ENCODE data around the gene LIME1. TPM values are rescaled to one million over a fixed set of nuclear protein-coding genes. Genes with fewer than 3 reads are reported as not detected.
A peak's percentile ranks its signal among the peaks of the same experiment; 100 is the strongest.

Gene LIME1
- total and polyA plus RNA-seq, 9 of the 15 experiments (the other 6 are each of a cell fraction or from before 2014, with no cell fraction given), result 0.11 to 17.1 (median 2.8) TPM; not detected in 2

DNA sequence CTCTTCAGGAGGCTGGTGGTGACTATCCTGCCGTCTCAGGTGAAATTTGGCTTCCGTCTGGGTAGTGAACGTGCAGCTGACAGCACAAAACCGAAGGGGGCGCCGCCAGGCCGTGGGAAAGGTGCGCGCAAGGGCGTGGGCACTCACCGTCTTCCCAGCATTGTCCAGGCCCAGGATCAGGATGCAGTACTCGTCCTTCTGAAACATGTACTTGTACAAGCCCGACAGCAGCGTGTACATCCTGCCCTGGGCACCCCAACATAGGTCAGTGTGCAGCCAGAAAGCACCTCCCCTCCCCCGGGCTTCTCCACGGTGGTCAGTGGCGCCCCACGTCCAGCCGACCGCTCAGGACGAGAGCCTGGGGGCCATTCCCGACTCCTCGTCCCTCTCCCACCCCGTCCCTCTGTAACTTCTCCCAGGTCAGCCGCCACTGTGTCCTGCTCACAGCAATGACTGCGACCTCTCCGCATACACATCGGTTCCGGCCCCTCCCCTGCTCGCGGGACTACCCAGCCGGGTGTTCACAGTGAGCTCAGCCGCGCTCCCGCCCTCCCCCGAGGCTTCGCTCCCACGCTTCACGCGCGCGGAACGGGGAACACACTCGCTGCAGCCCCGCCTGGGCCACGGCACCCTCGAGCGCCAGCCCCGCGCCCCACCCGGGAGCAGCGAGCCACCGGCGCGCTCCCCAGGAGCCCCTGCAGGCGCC lies 29.5 kb upstream of the LIME1 start (continued):
- TF ChIP-seq, protein P1, sequence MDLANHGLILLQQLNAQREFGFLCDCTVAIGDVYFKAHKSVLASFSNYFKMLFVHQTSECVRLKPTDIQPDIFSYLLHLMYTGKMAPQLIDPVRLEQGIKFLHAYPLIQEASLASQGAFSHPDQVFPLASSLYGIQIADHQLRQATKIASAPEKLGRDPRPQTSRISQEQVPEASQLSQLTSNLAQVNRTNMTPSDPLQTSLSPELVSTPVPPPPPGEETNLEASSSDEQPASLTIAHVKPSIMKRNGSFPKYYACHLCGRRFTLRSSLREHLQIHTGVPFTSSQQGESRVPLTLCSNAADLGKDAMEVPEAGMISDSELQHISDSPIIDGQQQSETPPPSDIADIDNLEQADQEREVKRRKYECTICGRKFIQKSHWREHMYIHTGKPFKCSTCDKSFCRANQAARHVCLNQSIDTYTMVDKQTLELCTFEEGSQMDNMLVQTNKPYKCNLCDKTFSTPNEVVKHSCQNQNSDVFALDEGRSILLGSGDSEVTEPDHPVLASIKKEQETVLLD (IDR thresholded peaks at IDR 0.05), result no peak
- TF ChIP-seq POLR3A (IDR thresholded peaks at IDR 0.05; ENCODE audit: borderline replicate concordance, extremely low read depth, insufficient read depth, insufficient read length) (no peak), ADNP (tag; IDR thresholded peaks at IDR 0.05) (no peak), CBX8 (IDR thresholded peaks at IDR 0.05; ENCODE audit: borderline replicate concordance, extremely low read depth, low read depth, low read length, poor library complexity, severe bottlenecking) (no peak), CREBBP (IDR thresholded peaks at IDR 0.05; ENCODE audit: low read depth, low read length) (no peak), SNIP1 (IDR thresholded peaks at IDR 0.05; ENCODE audit: low read depth) (no peak), SOX6 (IDR thresholded peaks at IDR 0.05) (peak; percentile 22; the same call in 1 of the 2 replicates), THRA (IDR thresholded peaks at IDR 0.05) (no peak), EWSR1 (IDR thresholded peaks at IDR 0.05; ENCODE audit: borderline replicate concordance, low read depth, partially characterized antibody) (no peak), SIN3B (IDR thresholded peaks at IDR 0.05; ENCODE audit: low read depth) (peak; percentile 32; the same call in 1 of the 2 replicates), POLR2B (IDR thresholded peaks at IDR 0.05; ENCODE audit: low read depth, partially characterized antibody) (no peak), ZNF445 (CRISPR knock-in tag; IDR thresholded peaks at IDR 0.05; ENCODE audit: low read depth) (no peak), ZNF398 (CRISPR knock-in tag; IDR thresholded peaks at IDR 0.05) (no peak), HMGN3 (IDR thresholded peaks at IDR 0.05; ENCODE audit: borderline replicate concordance, extremely low read depth, insufficient read length, low read depth, low read length) (no peak), FOXK2 (conservative IDR thresholded peaks at IDR 0.05 in 1 of 2, IDR thresholded peaks at IDR 0.05 in 1 of 2; ENCODE audit: low read depth in 2 of 2) (no peak)
- TF ChIP-seq, protein P2, sequence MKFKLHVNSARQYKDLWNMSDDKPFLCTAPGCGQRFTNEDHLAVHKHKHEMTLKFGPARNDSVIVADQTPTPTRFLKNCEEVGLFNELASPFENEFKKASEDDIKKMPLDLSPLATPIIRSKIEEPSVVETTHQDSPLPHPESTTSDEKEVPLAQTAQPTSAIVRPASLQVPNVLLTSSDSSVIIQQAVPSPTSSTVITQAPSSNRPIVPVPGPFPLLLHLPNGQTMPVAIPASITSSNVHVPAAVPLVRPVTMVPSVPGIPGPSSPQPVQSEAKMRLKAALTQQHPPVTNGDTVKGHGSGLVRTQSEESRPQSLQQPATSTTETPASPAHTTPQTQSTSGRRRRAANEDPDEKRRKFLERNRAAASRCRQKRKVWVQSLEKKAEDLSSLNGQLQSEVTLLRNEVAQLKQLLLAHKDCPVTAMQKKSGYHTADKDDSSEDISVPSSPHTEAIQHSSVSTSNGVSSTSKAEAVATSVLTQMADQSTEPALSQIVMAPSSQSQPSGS (CRISPR knock-in tag; IDR thresholded peaks at IDR 0.05), result no peak
